Measurements from ENCODE around the gene IGIP. TPM values are rescaled to one million over a fixed set of nuclear protein-coding genes. Genes with fewer than 3 reads are reported as not detected.

IGIP gene
- 1 to 10 TPM; 2.4 to 2.8 TPM for total RNA-seq

DNA sequence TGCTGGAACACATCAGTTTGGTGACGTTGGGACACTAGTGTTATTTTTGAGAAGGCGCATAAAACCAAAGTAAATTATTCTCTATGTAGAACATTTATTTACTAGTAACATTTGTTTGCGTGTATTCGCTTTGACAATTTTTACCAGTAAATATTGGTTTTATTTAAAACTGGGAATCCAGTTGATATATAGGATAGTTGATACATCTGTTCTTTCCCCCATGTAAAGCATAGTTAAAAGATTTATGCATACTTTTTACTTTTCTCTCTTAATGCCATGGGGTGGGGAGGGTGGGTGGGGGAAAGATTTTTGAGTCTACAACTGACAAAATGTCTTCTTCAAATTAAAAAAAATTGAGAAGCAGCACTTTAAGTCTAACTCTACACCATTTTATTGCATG, at the start of gene IGIP:
Gene IGIP, plus strand, starts transcription at position 301 of the 400 bp plus-strand sequence. CDS start 2,540 bp downstream, outside the sequence.
- ChIA-PET CTCF (no interaction called here), POLR2A (no interaction called here)

DNA sequence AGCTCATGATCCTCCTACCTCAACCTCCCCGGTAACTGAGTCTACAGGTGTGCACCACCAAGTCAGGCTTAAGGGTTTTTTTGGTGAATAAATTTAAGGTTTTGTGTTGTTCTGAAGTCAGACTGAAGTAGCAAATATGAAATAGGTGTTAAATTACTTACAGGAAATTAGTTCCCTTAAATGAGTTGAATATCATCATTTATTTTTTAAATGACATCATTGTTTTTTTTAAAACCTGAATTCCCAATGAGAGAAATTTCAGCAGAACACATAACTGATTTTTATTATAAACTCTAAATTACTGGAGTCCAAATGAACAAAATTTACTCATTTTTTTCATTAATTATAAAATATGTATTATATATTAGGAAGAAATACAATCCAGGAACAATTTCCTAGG, 49.6 kb upstream of the IGIP start:
- POLR2A ChIA-PET = no interaction called here
- CTCF ChIA-PET = interaction anchor here (0.7 to 1.6 kb wide), 4 partner anchors 39 to 80 kb away, joined by 3 to 5 read pairs (median 4); no protein-coding TSS in a partner anchor

DNA sequence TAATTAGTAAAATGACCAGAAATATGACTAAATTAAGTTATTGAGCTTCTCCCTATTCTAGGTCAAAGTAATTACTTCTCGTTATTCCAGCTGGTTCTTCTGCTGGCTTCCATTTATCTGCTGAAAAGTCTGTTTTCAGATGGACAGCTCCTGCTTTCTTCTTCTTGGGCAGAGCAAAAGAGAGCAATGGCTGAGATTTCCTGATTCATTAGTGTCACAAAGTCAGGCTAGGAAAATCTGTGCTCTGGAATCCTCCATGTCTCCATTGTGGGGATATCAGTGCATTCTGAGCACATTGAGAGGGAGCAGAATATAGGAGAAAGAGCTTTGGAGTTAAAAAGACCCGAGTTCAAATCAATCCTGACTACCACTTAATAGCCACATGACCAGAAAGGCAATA, 48.9 kb upstream of the IGIP start:
- CTCF ChIA-PET = interaction anchor here (1.6 kb wide), 1 partner anchor 69 kb away, joined by 3 read pairs; no protein-coding TSS in a partner anchor
- POLR2A ChIA-PET = interaction anchor here (0.5 kb wide), 1 partner anchor 39 kb away, joined by 8 read pairs; no protein-coding TSS in a partner anchor

GRCh38 chr5:140083120-140083519, 42.6 kb upstream of the IGIP start:
- CTCF ChIA-PET = no interaction called here

DNA sequence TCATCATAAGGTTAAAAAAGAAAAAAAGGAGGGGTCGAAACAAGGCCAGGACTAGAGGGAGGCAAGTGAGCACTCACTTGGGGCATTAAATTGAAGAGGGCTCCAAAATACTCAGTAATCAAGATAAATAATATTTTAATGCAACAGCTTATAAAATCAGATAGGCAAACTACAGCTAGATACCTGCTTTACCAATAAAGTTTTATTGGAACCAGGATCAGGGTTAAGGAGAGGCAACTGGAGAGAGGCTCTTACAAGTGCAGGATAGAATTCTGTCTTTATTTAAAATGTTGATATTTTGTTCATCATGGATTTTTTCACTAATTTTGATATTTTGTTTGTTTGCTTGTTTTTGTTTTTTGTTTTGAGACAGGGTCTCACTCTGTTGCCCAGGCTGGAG, 42.1 kb upstream of the IGIP start:
- CTCF ChIA-PET = no interaction called here
- POLR2A ChIA-PET = no interaction called here

More at GRCh38 chr5:140083120-140083519, 42.6 kb upstream of the IGIP start:
- POLR2A ChIA-PET = no interaction called here

DNA sequence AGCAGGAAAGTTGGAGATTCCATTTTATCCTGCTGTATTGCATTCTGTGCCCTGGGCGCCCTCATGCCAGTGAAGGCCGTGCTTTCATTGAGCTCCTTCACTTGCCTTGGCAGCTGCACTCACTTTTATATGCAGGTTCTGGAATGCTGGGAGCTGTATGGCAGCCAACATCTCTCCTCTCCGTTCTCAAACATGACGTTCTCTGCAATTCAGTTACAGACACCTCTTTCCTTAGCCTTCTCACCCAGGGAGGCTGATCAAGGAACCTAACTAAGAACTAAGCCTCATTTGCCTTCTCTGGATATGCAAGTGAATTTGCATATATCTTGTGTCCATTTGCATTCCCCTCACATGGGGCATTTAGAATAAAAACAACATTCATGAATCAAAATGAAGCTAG, 41.2 kb upstream of the IGIP start:
- CTCF ChIA-PET = interaction anchor here (1.0 kb wide), 1 partner anchor 60 kb away, joined by 4 read pairs; no protein-coding TSS in a partner anchor
- POLR2A ChIA-PET = no interaction called here

- POLR2A ChIA-PET = no interaction called here
- CTCF ChIA-PET = no interaction called here
Observed at GRCh38 chr5:140090251-140090650, 35.5 kb upstream of the IGIP start.

GRCh38 chr5:140093179-140093578, 32.6 kb upstream of the IGIP start:
- POLR2A ChIA-PET = no interaction called here

GRCh38 chr5:140093866-140094265, 31.9 kb upstream of the IGIP start:
- ChIA-PET CTCF (no interaction called here), POLR2A (no interaction called here)

More at GRCh38 chr5:140093179-140093578, 32.6 kb upstream of the IGIP start:
- CTCF ChIA-PET = no interaction called here

- CTCF ChIA-PET = no interaction called here
- POLR2A ChIA-PET = no interaction called here
Observed at GRCh38 chr5:140094889-140095288, 30.8 kb upstream of the IGIP start.

DNA sequence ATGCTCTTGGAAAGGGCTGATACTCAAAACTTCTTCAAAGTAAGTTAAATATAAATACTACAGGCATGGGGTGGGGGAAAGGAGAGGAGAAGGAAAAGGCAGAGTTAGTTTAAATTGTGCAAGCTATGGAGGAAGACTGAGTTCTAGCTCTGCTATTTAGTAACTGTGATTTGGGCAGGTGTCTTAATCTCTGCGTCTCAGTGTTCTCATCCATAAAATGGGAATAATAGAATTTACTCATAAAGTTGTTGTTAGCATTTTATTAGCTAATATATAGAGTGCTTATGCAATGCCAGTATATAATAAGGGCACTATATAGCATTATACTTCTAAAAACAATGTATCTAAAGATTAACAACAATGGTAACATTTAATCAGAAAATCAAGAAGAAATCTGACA, 24.6 kb upstream of the IGIP start:
- ChIA-PET POLR2A (no interaction called here), CTCF (no interaction called here)

DNA sequence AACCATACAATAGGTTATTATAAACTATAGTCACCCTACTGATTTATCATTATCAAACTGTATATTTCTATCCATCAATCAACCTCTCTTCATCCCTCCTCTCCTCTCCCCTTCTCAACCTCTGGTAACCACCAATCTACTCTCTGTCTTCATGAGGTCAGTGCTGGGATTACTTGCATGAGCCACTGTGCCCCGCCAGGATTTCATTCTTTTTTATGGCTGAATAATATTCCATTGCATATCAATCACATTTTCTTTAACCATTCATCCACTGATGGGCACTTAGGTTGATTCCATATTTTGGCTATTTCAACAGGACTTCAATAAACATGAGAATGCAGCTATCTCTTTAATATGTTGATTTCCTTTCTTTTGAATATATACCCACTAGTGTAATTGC, 22.6 kb upstream of the IGIP start:
- CTCF ChIA-PET = no interaction called here
- POLR2A ChIA-PET = no interaction called here

DNA sequence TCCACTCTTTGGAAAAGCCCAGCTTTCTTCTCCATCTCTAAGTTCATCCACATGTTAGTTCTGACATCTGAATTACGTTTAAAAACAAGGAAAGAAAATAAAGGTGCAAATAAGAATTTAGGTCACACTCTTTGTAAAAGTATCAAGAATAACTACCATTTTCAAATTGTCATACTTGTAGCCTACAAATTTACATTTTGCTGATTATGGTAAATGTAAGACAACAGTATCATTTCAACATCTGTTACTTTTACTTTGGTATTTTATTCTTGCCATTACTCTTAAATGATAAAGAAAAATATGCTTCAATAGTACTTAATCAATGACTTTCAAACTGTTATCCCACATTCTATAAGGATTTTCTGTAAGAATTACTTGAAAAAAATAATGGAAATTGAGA, 21.6 kb upstream of the IGIP start:
- CTCF ChIA-PET = interaction anchor here (1.2 kb wide), 1 partner anchor 30 kb away, joined by 4 read pairs; no protein-coding TSS in a partner anchor
- POLR2A ChIA-PET = no interaction called here

GRCh38 chr5:140106101-140106500, 19.6 kb upstream of the IGIP start:
- ChIA-PET POLR2A (no interaction called here), CTCF (interaction anchor here (1.9 kb wide), 1 partner anchor 137 kb away, joined by 6 read pairs; no protein-coding TSS in a partner anchor)

DNA sequence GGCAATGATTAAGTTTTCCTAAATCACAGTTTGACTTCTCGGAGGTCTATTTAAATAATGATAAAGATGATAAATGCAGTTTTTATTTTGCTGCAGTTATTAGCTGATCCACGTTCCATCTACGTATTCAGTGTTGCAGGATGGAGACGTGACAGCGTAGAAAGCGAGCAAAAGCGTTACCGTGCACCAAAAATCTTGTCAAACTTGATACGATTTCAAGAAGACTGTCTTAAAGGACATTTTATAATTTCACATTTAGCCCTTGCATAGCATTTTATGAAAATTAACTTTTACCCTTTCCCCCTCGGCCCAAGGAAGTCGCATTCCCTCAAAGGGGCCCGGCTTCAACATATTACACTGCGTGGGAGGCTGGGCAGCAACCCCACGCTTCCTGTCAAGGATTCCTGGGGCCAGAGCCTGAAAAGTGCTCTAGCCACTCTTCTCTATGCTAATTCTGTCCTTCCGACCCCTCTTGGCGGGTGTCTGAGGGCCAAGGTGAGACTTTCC, 18.9 kb upstream of the IGIP start:
- ChIA-PET CTCF (interaction anchor here (0.7 to 1.9 kb wide), 4 partner anchors 20 to 138 kb away, joined by 3 to 6 read pairs (median 4); no protein-coding TSS in a partner anchor), POLR2A (interaction anchor here (0.5 to 1.2 kb wide), 4 partner anchors 9 to 68 kb away, joined by 3 to 5 read pairs (median 4); partner anchors contain the start of gene CYSTM1)

DNA sequence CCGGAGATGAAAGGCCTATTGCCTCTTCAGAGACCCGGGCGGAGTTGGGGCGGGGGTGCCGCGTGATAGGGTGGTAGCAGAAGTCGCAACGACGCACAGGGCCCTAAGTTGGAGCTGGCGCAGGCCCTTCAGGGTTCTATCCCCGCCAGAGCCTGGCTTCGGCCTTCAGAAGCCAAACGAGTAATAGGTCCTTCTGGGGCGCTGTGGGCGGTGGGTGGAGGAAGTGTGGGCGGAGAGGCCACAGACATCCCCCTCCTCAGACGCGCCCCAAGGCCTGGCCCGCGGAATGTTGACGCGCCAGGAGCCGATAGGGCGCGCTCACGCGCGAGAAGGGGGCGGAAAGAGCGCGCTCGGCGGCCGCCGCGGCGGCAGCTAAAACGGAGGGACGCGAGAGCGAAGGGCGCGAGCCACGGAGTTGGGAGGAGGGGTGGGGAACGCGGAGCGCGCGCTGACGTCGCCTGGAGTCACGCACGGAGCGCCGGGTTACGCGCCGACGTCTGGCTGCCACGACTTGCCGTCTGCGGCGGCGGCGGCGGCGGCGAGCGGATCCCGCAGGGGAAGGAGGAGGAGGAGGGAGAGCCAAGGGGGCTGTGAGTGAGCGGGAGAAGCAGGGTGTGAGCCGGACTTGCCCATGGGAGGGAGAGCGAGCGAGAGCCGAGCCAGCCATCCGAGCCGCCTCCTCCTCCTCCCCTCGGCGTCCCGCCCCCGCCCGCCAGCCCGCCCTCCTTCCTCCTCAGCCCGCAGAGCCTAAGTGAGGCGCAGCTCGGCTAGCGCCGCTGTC, 18.2 kb upstream of the IGIP start:
- CTCF ChIA-PET = interaction anchor here (0.6 to 1.9 kb wide), 5 partner anchors 19 to 165 kb away, joined by 3 to 6 read pairs (median 4); no protein-coding TSS in a partner anchor
- POLR2A ChIA-PET = interaction anchor here (0.5 to 1.2 kb wide), 7 partner anchors 8 to 1367 kb away, joined by 3 to 5 read pairs (median 3); partner anchors contain the start of gene CYSTM1

GRCh38 chr5:140108093-140109017, 17.4 kb upstream of the IGIP start:
- POLR2A ChIA-PET = interaction anchor here (0.6 to 1.2 kb wide), 5 partner anchors 29 to 1366 kb away, joined by 3 to 4 read pairs (median 3); partner anchors contain the start of genes CYSTM1 and UBE2D2
- CTCF ChIA-PET = interaction anchor here (0.6 to 1.3 kb wide), 3 partner anchors 18 to 164 kb away, joined by 3 to 4 read pairs (median 3); no protein-coding TSS in a partner anchor

- ChIA-PET CTCF (interaction anchor here (1.3 kb wide), 1 partner anchor 35 kb away, joined by 3 read pairs; no protein-coding TSS in a partner anchor), POLR2A (interaction anchor here (0.7 kb wide), 1 partner anchor 548 kb away, joined by 4 read pairs; the partner anchor contains the start of gene UBE2D2)
Observed at GRCh38 chr5:140109018-140109758, 16.5 kb upstream of the IGIP start.

Measured in activated CD8-positive, alpha-beta memory T cell treated with anti-CD3 and anti-CD28 coated beads for 36 hours (primary cell).